A549 (cell line): ENCODE results near the gene DIP2A. TPM values are rescaled to one million over a fixed set of nuclear protein-coding genes. Genes with fewer than 3 reads are reported as not detected.

ENCODE experiments used
- ATAC-seq, 2 experiments: fragments of 200-7000 bp in 1 of 2; fragments of >200 bp in 1 of 2; cut with Nextera tagmentation in 1 of 2; cut with Tn5 transposase in 1 of 2; 3 replicates each; pipeline versions ENCODE4 v1.8.0 to v1.9.1; 2018 to 2020; ENCODE audit warnings: mild to moderate bottlenecking in 1 of 2, moderate library complexity in 1 of 2
- CTCF ChIA-PET: fragments of 300-600 bp; sonication (Branson Sonifier 250); formaldehyde crosslinking; extraction: SDS; loops from one replicate; lab custom pipeline; 2021; ENCODE audit warnings: antibody characterized with exemption, inconsistent platforms; lab: Yijun Ruan, JAX
- POLR2A ChIA-PET: fragments of 350-600 bp; formaldehyde crosslinking; extraction: SDS; loops from one replicate; lab custom pipeline; 2021; ENCODE audit warnings: antibody characterized with exemption, inconsistent platforms; lab: Yijun Ruan, JAX
- DNase-seq, 2 experiments: peaks; one replicate each; pipeline versions ENCODE4 v3.0.0 to v3.0.0-alpha.2; 2011 to 2016; ENCODE audit warnings: low read depth in 1 of 2, low spot score in 1 of 2
- FAIRE-seq: peaks from 2 replicates; lab custom pipeline; 2011; peaks lifted over from hg19 to GRCh38; lab: Jason Lieb, UNC
- H3K27ac ChIP-seq, 2 experiments: fragments of >200 bp; sonication (Bioruptor Twin); formaldehyde crosslinking; 3 replicates each; pipeline ENCODE4 v1.5.1; 2016 to 2017
- H3K4me1 ChIP-seq: fragments of >200 bp; sonication (Bioruptor Twin); formaldehyde crosslinking; 3 replicates; pipeline ENCODE4 v1.6.1; 2016
- H3K4me2 ChIP-seq: fragments of >200 bp; sonication (Bioruptor Twin); formaldehyde crosslinking; 3 replicates; pipeline ENCODE4 v1.6.1; 2016
- H3K4me3 ChIP-seq: fragments of >200 bp; sonication (Bioruptor Twin); formaldehyde crosslinking; 3 replicates; pipeline ENCODE4 v1.5.1; 2016
- H3K9me3 ChIP-seq: fragments of >200 bp; sonication (Bioruptor Twin); formaldehyde crosslinking; 3 replicates; pipeline ENCODE4 v1.6.1; 2016
- ATOH8 ChIP-seq: fragments of 250-450 bp; sonication (Bioruptor Pico); IDR thresholded peaks from 2 replicates; pipeline ENCODE4 v1.5.0; 2020; ENCODE audit warnings: low read depth, mild to moderate bottlenecking, moderate library complexity
- CBX2 ChIP-seq: fragments of 200-600 bp; sonication (generic); IDR thresholded peaks from 2 replicates; pipeline ENCODE4 v1.6.1; 2016; ENCODE audit warnings: low read depth, mild to moderate bottlenecking, borderline replicate concordance
- CBX8 ChIP-seq: fragments of 200-600 bp; sonication (generic); IDR thresholded peaks from 2 replicates; pipeline ENCODE4 v1.6.1; 2016
- CEBPB ChIP-seq, 2 experiments: fragments of >200 bp in 1 of 2; sonication (Bioruptor Twin) in 1 of 2; formaldehyde crosslinking in 1 of 2; IDR thresholded peaks; 2 replicates each; pipeline ENCODE4 v1.6.1; 2012 to 2016
- CHD2 ChIP-seq: fragments of 150-350 bp; IDR thresholded peaks from 2 replicates; pipeline ENCODE4 v1.6.1; 2014; ENCODE audit warnings: low read length; ENCODE audit not compliant: partially characterized antibody
- E2F6 ChIP-seq: IDR thresholded peaks from 2 replicates; pipeline ENCODE4 v1.6.1; 2012; ENCODE audit warnings: low read depth, borderline replicate concordance
- EHF ChIP-seq: fragments of 250-450 bp; sonication (Bioruptor Pico); IDR thresholded peaks from 2 replicates; pipeline ENCODE4 v1.5.0; 2020; ENCODE audit warnings: mild to moderate bottlenecking
- FOSB ChIP-seq: fragments of 250-450 bp; sonication (Bioruptor Pico); IDR thresholded peaks from 2 replicates; pipeline ENCODE4 v1.5.0; 2020; ENCODE audit warnings: mild to moderate bottlenecking, moderate library complexity
- FOSL2 ChIP-seq, 2 experiments: fragments of 450-650 bp in 1 of 2; fragments of >200 bp in 1 of 2; sonication (Bioruptor Twin) in 1 of 2; formaldehyde crosslinking; IDR thresholded peaks; 2 replicates each; pipeline versions ENCODE4 v1.5.0 to v1.6.1; 2016 to 2020; ENCODE audit warnings: mild to moderate bottlenecking in 1 of 2, moderate library complexity in 1 of 2
- GATA3 ChIP-seq: IDR thresholded peaks from 2 replicates; pipeline ENCODE4 v1.6.1; 2012; ENCODE audit warnings: borderline replicate concordance
- HDAC2 ChIP-seq: fragments of 200-600 bp; sonication (generic); IDR thresholded peaks from 2 replicates; pipeline ENCODE4 v1.6.1; 2016
- HES2 ChIP-seq: fragments of >200 bp; sonication (Bioruptor Twin); formaldehyde crosslinking; IDR thresholded peaks from 2 replicates; pipeline ENCODE4 v1.6.1; 2016
- KDM1A ChIP-seq: fragments of 200-600 bp; sonication (generic); IDR thresholded peaks from 2 replicates; pipeline ENCODE4 v1.6.1; 2016; ENCODE audit warnings: low read depth, mild to moderate bottlenecking
- KDM5A ChIP-seq: fragments of 200-600 bp; sonication (generic); IDR thresholded peaks from 2 replicates; pipeline ENCODE4 v1.6.1; 2016; ENCODE audit warnings: antibody characterized with exemption, mild to moderate bottlenecking
- MAFK ChIP-seq: fragments of 450-650 bp; IDR thresholded peaks from 2 replicates; pipeline ENCODE4 v1.6.1; 2014; ENCODE audit not compliant: partially characterized antibody
- NPAS2 ChIP-seq: fragments of 250-450 bp; sonication (Bioruptor Pico); IDR thresholded peaks from 2 replicates; pipeline ENCODE4 v1.8.0; 2022; ENCODE audit warnings: mild to moderate bottlenecking, moderate library complexity, borderline replicate concordance
- NR3C1 ChIP-seq: fragments of >200 bp; sonication (Bioruptor Twin); formaldehyde crosslinking; IDR thresholded peaks from 3 replicates; pipeline ENCODE4 v1.6.1; 2017
- PBX3 ChIP-seq: IDR thresholded peaks from 2 replicates; pipeline ENCODE4 v1.6.1; 2012
- RAD21 ChIP-seq, 2 experiments: fragments of >200 bp in 1 of 2; sonication (Bioruptor Twin) in 1 of 2; formaldehyde crosslinking in 1 of 2; IDR thresholded peaks in 1 of 2; conservative IDR thresholded peaks in 1 of 2; 2 replicates in 1 of 2; 3 replicates in 1 of 2; pipeline ENCODE4 v1.6.1; 2012 to 2018; ENCODE audit warnings: inconsistent platforms in 1 of 2
- SMC3 ChIP-seq: fragments of >200 bp; sonication (Bioruptor Twin); formaldehyde crosslinking; IDR thresholded peaks from 3 replicates; pipeline ENCODE4 v1.6.1; 2018; ENCODE audit warnings: inconsistent platforms
- TFCP2L1 ChIP-seq: fragments of 250-450 bp; sonication (Bioruptor Pico); IDR thresholded peaks from 2 replicates; pipeline ENCODE4 v1.5.0; 2021; ENCODE audit warnings: mild to moderate bottlenecking
- USF2 ChIP-seq: fragments of 450-650 bp; IDR thresholded peaks from 2 replicates; pipeline ENCODE4 v1.6.1; 2014; ENCODE audit warnings: antibody characterized with exemption
- ZNF302 ChIP-seq: fragments of 250-450 bp; sonication (Bioruptor Pico); IDR thresholded peaks from 2 replicates; pipeline ENCODE4 v1.9.0; 2021; ENCODE audit warnings: inconsistent platforms, mild to moderate bottlenecking, moderate library complexity
- WGBS: methylation state at CpG from one replicate; pipeline ENCODE4 v1.1.6; 2017; ENCODE audit errors: missing lambda C conversion rate; 5-methylcytosine and 5-hydroxymethylcytosine counted together
- polyA plus RNA-seq, 4 experiments: library from polyadenylated mRNA; depleted of rRNA in 3 of 4; stranded (reverse); fragments of >200 nt; fragmentation: RNase III in 1 of 4; extraction: RNeasy Plus Mini Kit Qiagen cat#74134 plus additional on column Dnase treatment in 1 of 4; gene quantifications; 2 replicates in 3 of 4; 3 replicates in 1 of 4; pipeline ENCODE4 v1.2.3, GENCODE V29; 2011 to 2017

The DIP2A gene
- polyA plus RNA-seq, 2 of the 4 experiments (the other 2 are of a cell fraction) = 13.3 to 18.4 TPM

GRCh38 chr21:46527801-46528200 is 69.1 kb downstream of the DIP2A start:
- ATAC-seq = no peak
- Histone ChIP-seq H3K4me1 (no peaks in the 10 kb centered on the region), H3K27ac (no peak overlapping the region), H3K4me3 (no peak overlapping the region), H3K4me2 (no peak overlapping the region), H3K9me3 (no peaks in the 10 kb centered on the region)
- POLR2A ChIA-PET = no interaction called here
- WGBS = 94% methylated on average over 4 of the region's 4 CpGs
- FAIRE-seq = no peak
- DNase-seq = no peak
- TF ChIP-seq ATOH8 (CRISPR knock-in tag) (no peak), CBX2 (no peak), MAFK (no peak), HDAC2 (no peak), FOSL2 (IDR thresholded peaks at IDR 0.05) (no peak), FOSL2 (CRISPR knock-in tag; IDR thresholded peaks at IDR 0.05) (no peak), EHF (no peak), GATA3 (no peak), USF2 (no peak), E2F6 (no peak), TFCP2L1 (CRISPR knock-in tag) (no peak), ZNF302 (no peak), CHD2 (no peak), NPAS2 (CRISPR knock-in tag) (no peak)
- CTCF ChIA-PET = no interaction called here

- 85% methylated on average over 7 of the region's 7 CpGs for WGBS
- ChIA-PET POLR2A (no interaction called here), CTCF (no interaction called here)
- no peak for FAIRE-seq
- Histone ChIP-seq H3K9me3 (no peaks in the 10 kb centered on the region), H3K4me3 (no peak overlapping the region), H3K4me1 (no peaks in the 10 kb centered on the region), H3K27ac (no peak overlapping the region), H3K4me2 (no peak overlapping the region)
- ATAC-seq = no peak
- TF ChIP-seq PBX3 = no peak
- no peak for TF ChIP-seq CEBPB (IDR thresholded peaks at IDR 0.05)
- TF ChIP-seq HES2 = no peak
- TF ChIP-seq SMC3 = no peak
- no peak for TF ChIP-seq KDM1A
- no peak for TF ChIP-seq FOSL2 (IDR thresholded peaks at IDR 0.05)
- no peak for TF ChIP-seq FOSL2 (CRISPR knock-in tag; IDR thresholded peaks at IDR 0.05)
- TF ChIP-seq MAFK = no peak
- no peak for TF ChIP-seq KDM5A
- no peak for DNase-seq
Measured at GRCh38 chr21:46532080-46532479, 73.4 kb downstream of the DIP2A start.

- Histone ChIP-seq H3K4me1 (no peaks in the 10 kb centered on the region), H3K4me2 (no peak overlapping the region)
- TF ChIP-seq RAD21 (conservative IDR thresholded peaks at IDR 0.05 in 1 of 2, IDR thresholded peaks at IDR 0.05 in 1 of 2) (no peak), NR3C1 (no peak), FOSB (CRISPR knock-in tag) (no peak), ZNF302 (no peak), CBX8 (no peak), EHF (no peak)
- TF ChIP-seq, all 56 proteins: peak for 0
- WGBS = 87% methylated on average over 6 of the region's 6 CpGs
- Histone ChIP-seq H3K9me3 (no peaks in the 10 kb centered on the region), H3K4me3 (no peak overlapping the region), H3K27ac (no peak overlapping the region)
- FAIRE-seq = no peak
- CTCF ChIA-PET = no interaction called here
- no peak for ATAC-seq
- no peak for DNase-seq
- POLR2A ChIA-PET = interaction anchor here (0.6 kb wide), 1 partner anchor 98 kb away, joined by 3 read pairs; no protein-coding TSS in a partner anchor
Measured at GRCh38 chr21:46537026-46537425, 78.3 kb downstream of the DIP2A start.
